ENCODE results near the gene LEP. TPM values are rescaled to one million over a fixed set of nuclear protein-coding genes. Genes with fewer than 3 reads are reported as not detected.

The LEP gene
- total RNA-seq, 1 experiment from 2014 or later = not detected

DNA sequence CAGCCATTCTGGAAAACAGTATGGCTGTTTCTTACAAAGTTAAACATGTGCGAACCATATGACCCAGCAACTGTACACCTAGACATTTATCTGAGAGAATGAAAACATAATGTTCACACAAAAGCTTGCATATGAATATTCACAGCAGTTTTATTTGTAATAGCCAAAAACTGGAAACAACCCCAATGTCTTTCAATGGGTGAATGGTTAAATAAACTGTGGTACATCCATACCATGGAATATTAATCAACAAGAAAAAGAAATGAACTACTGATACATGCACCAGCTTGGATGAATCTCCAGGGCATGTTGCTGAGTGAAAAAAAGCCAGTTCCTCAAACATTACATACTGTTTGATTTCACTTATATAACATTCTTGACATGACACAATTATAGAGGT is 37.3 kb downstream of the LEP start:
- Mint-ChIP-seq H3K4me3 (no peak overlapping the region), H3K9me3 (peaks cover 12 to 17% of the 10 kb centered on the region in 2 experiments), H3K36me3 (ENCODE audit: insufficient read depth in 1 of 3, low read depth in 3 of 3) (peaks cover 11 to 23% (median 15%) of the 10 kb centered on the region in 3 experiments), H3K4me1 (peaks cover 20 to 23% of the 10 kb centered on the region in 2 experiments), H3K27ac (no peak overlapping the region; a peak in 1 of 7 replicates), H3K27me3 (ENCODE audit: low read depth) (peaks cover 17% of the 10 kb centered on the region)
- Histone ChIP-seq H4K91ac (ENCODE audit: insufficient read length, low read depth, low read length) (no peak overlapping the region), H3K9ac (ENCODE audit: extremely low read depth, insufficient read length, low read length) (no peak overlapping the region), H3K23me2 (ENCODE audit: insufficient read length, low read depth, low read length, poor library complexity, severe bottlenecking) (no peaks in the 10 kb centered on the region), H3K18ac (ENCODE audit: insufficient read length, low read depth, low read length) (no peak overlapping the region), H2AFZ (ENCODE audit: low read length) (no peak overlapping the region), H3K79me1 (ENCODE audit: insufficient read depth, low read depth, low read length, poor library complexity, severe bottlenecking) (no peaks in the 10 kb centered on the region), H2BK120ac (ENCODE audit: low read depth, low read length, poor library complexity, severe bottlenecking) (no peak overlapping the region), H3K4me1 (ENCODE audit: insufficient read depth, low read length) (no peaks in the 10 kb centered on the region), H2BK20ac (ENCODE audit: low read depth, low read length, poor library complexity, severe bottlenecking) (no peak overlapping the region), H2BK15ac (ENCODE audit: low read depth, low read length) (no peak overlapping the region), H3K4me2 (ENCODE audit: insufficient read depth, insufficient read length, low read length) (no peak overlapping the region), H2AK5ac (ENCODE audit: insufficient read length, low read length) (no peak overlapping the region), H3K4ac (ENCODE audit: low read depth, low read length) (no peak overlapping the region), H2BK5ac (ENCODE audit: insufficient read length, low read length) (no peak overlapping the region), H3K79me2 (ENCODE audit: insufficient read depth, low read length) (no peaks in the 10 kb centered on the region), H3K14ac (ENCODE audit: insufficient read depth, low read length) (no peak overlapping the region), H3K27me3 (ENCODE audit: insufficient read depth, low read length) (no peaks in the 10 kb centered on the region), H3K56ac (ENCODE audit: insufficient read length, low read depth, low read length) (no peak overlapping the region), H3T11ph (ENCODE audit: low read length) (no peak overlapping the region), H2BK12ac (ENCODE audit: insufficient read length, low read depth, low read length) (no peak overlapping the region), H3K23ac (ENCODE audit: insufficient read length, low read depth, low read length) (no peak overlapping the region), H4K8ac (replicated peaks; ENCODE audit: insufficient read length, low read depth, low read length) (no peak overlapping the region), H3K27ac (ENCODE audit: insufficient read length, low read depth, low read length) (no peak overlapping the region), H4K5ac (ENCODE audit: insufficient read length, low read depth, low read length) (no peak overlapping the region), H3K9me3 (ENCODE audit: control insufficient read depth, low read depth, low read length) (no peaks in the 10 kb centered on the region), H4K20me1 (ENCODE audit: control insufficient read depth, insufficient read depth, insufficient read length) (no peaks in the 10 kb centered on the region)
- whole genome bisulfite sequencing (ENCODE audit: extremely low coverage, insufficient read length, low lambda C conversion rate) = no CpG with 5 or more reads among the region's 1 CpG
- no peak for TF ChIP-seq CTCF (conservative IDR thresholded peaks at IDR 0.05)
- DNase-seq = no peak

All from H9 (cell line).